Activated naive CD4-positive, alpha-beta T cell treated with anti-CD3 and anti-CD28 coated beads, Interleukin-2, amount 10 ng/mL, durations not matched to agents 7 days and 5 days (primary cell): ENCODE measurements around the gene TMPRSS11A.

ENCODE experiments used
- CTCF ChIA-PET: fragments of 350-600 bp; sonication (Branson Sonifier 250); formaldehyde crosslinking; loops from one replicate; lab custom pipeline; 2021; ENCODE audit warnings: antibody characterized with exemption; lab: Charles Lee
- DNase-seq: peaks from one replicate; pipeline ENCODE4 v3.0.0-alpha.2; 2020
- H3K27ac Mint-ChIP-seq: one replicate; pipeline ENCODE4 v1.8.0; 2021; ENCODE audit warnings: mild to moderate bottlenecking, moderate library complexity, mixed read lengths
- H3K27me3 Mint-ChIP-seq: one replicate; pipeline ENCODE4 v1.8.0; 2021; ENCODE audit warnings: mild to moderate bottlenecking, mixed read lengths
- H3K36me3 Mint-ChIP-seq: one replicate; pipeline ENCODE4 v1.8.0; 2021; ENCODE audit warnings: mixed read lengths
- H3K4me1 Mint-ChIP-seq: one replicate; pipeline ENCODE4 v1.8.0; 2021; ENCODE audit warnings: mixed read lengths
- H3K4me3 Mint-ChIP-seq: one replicate; pipeline ENCODE4 v1.8.0; 2021; ENCODE audit warnings: mild to moderate bottlenecking, moderate library complexity, mixed read lengths
- H3K9me3 Mint-ChIP-seq: one replicate; pipeline ENCODE4 v1.8.0; 2021; ENCODE audit warnings: mixed read lengths

The TMPRSS11A gene

DNA sequence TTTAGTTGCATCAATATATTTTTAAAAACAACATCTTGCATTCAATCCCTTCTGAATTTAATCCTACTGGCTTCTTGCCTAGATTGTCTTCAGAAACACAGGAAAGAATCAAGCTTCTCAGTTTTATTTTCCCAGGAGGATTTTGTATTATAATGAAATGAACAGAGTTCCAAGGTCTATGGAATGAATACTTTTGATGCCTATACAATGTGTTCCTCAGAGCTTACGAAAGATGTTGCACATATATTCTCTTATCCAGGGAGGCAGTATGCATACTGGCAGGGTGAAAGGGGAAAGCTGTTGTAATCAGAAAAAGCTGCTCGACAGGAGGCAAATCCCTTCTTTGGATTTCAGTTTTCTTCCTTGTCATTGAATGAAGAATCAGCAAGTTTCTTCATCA is 88.3 kb downstream of the TMPRSS11A start:
- no peaks in the 10 kb centered on the region for H3K36me3 Mint-ChIP-seq
- DNase-seq: no peak
- CTCF ChIA-PET: no interaction called here
- no peaks in the 10 kb centered on the region for H3K4me1 Mint-ChIP-seq
- H3K27me3 Mint-ChIP-seq: no peaks in the 10 kb centered on the region
- H3K27ac Mint-ChIP-seq: no peak overlapping the region
- no peaks in the 10 kb centered on the region for H3K9me3 Mint-ChIP-seq
- no peak overlapping the region for H3K4me3 Mint-ChIP-seq

DNA sequence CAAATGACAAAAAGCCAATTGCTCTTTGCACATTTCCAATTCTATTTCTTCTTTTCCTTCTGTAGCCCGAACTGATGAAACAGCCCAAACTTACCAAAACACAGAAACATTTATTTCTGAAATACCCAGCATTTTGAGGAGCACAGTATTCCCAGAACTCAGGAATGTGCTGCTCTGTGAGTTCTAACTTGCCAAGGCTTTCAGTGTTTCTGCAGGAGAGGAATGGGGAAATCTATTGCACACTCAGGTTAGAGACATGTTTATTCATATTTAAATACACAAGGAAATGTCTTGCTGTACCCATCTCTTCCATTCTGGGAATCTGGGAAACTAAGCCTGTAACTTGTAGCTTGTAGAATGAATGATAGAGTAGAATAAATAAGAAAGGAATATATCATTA is 90.2 kb downstream of the TMPRSS11A start:
- CTCF ChIA-PET: no interaction called here
- H3K9me3 Mint-ChIP-seq: no peaks in the 10 kb centered on the region
- no peaks in the 10 kb centered on the region for H3K27me3 Mint-ChIP-seq
- no peak overlapping the region for H3K4me3 Mint-ChIP-seq
- H3K4me1 Mint-ChIP-seq: no peaks in the 10 kb centered on the region
- DNase-seq: no peak
- H3K27ac Mint-ChIP-seq: no peak overlapping the region
- no peaks in the 10 kb centered on the region for H3K36me3 Mint-ChIP-seq

DNA sequence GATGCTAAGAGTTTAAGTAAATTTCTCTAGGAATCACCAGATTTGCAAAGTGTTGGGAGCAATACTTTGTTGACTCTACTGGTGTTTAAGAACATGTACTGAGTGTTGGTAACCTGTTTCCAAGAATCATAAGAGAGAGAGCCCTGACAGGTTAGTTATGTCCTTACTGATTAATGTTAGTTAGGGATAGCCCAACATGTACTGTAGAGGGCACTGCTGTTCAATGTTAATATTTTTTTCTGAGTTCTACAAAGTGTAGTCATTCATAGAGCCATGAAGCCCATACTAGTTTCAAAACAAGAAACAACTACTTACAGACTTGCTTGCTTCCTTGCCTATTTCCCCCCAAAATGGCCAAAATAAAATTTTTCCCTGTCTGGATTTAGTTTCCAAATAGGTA is 91.4 kb downstream of the TMPRSS11A start:
- CTCF ChIA-PET: no interaction called here
- no peak overlapping the region for H3K27ac Mint-ChIP-seq

DNA sequence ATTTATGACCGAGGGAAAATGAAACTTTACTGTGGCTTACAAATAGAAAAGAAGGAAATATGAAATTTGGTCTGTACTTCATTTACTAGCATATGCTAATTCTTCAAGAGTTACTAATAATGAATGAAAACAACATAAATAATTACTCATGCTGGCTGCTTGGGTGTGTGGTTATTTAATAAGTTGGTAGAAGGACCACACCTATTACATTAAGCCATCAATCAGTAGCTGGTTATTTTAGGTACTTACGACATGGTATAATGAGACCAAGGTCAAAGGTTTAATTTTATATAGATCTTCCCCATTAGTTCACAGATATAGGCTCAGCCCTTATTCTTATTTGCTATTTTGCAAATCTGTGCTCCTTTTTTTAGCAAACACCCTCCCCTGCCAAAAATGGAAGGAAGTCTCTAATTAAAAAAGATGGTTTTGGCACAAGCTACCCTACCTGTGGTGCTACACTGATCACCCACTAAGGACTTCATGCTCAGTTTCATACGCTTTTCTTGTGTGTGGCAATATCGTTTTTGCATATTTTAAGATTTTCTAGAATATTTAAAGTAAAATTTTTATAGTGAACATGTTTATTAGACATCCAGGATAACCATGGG is 93.6 kb downstream of the TMPRSS11A start:
- no peaks in the 10 kb centered on the region for H3K4me1 Mint-ChIP-seq
- CTCF ChIA-PET: no interaction called here
- no peak overlapping the region for H3K4me3 Mint-ChIP-seq
- H3K27ac Mint-ChIP-seq: no peak overlapping the region
- no peaks in the 10 kb centered on the region for H3K36me3 Mint-ChIP-seq
- no peak for DNase-seq
- no peaks in the 10 kb centered on the region for H3K9me3 Mint-ChIP-seq
- no peaks in the 10 kb centered on the region for H3K27me3 Mint-ChIP-seq

More for the DNA sequence above, 91.4 kb downstream of the TMPRSS11A start:
- no peaks in the 10 kb centered on the region for H3K36me3 Mint-ChIP-seq
- H3K4me1 Mint-ChIP-seq: no peaks in the 10 kb centered on the region
- no peak overlapping the region for H3K4me3 Mint-ChIP-seq
- no peaks in the 10 kb centered on the region for H3K9me3 Mint-ChIP-seq
- DNase-seq: no peak
- no peaks in the 10 kb centered on the region for H3K27me3 Mint-ChIP-seq

DNA sequence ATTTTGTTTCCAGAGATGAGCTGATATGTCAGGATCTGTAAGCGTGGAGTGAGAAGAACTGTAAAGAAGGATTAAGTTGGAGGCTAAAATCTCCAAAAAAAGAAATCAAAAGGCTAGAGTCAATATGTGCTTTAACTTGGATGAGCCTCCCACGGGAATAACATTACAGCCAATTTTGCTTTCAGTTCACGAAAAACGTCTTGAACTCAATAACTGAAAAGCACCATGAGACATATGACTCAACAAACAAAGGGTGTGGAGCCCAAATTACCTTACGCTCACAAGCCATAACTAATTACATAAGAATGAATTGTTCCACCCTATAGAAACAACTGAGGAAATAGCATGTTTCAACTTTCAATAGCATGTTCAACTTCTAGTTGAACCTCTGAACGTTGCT is 101.8 kb downstream of the TMPRSS11A start:
- CTCF ChIA-PET: no interaction called here
- no peak overlapping the region for H3K4me3 Mint-ChIP-seq

More for the DNA sequence above, 101.8 kb downstream of the TMPRSS11A start:
- Mint-ChIP-seq H3K27ac (no peak overlapping the region), H3K36me3 (no peaks in the 10 kb centered on the region), H3K27me3 (no peaks in the 10 kb centered on the region), H3K4me1 (no peaks in the 10 kb centered on the region), H3K9me3 (no peaks in the 10 kb centered on the region)
- no peak for DNase-seq
